Stimulated activated effector memory CD8-positive, alpha-beta T cell treated with anti-CD3 and anti-CD28 coated beads, Interleukin-12 subunit alpha, Interleukin-12 subunit beta, amount 100 ng/mL, for 72 hours (primary cell): Measurements from ENCODE around the gene MICAL3.
A peak's percentile ranks its signal among the peaks of the same experiment; 100 is the strongest.

ENCODE experiments used
- ATAC-seq: fragments of 150-1000 bp; cut with Tn5 transposase; 2 replicates; pipeline ENCODE4 v1.10.0; 2021
- DNase-seq, 2 donors: peaks; one replicate each; pipeline ENCODE4 v3.0.0; 2021 to 2022; ENCODE audit warnings: low spot score in 2 of 2
- H3K27ac Mint-ChIP-seq: one replicate; pipeline ENCODE4 v1.8.0; 2022; ENCODE audit warnings: mild to moderate bottlenecking, mixed read lengths
- H3K36me3 Mint-ChIP-seq: one replicate; pipeline ENCODE4 v1.8.0; 2022; ENCODE audit warnings: mild to moderate bottlenecking, mixed read lengths
- H3K4me1 Mint-ChIP-seq: one replicate; pipeline ENCODE4 v1.8.0; 2022; ENCODE audit warnings: mixed read lengths
- H3K4me3 Mint-ChIP-seq: one replicate; pipeline ENCODE4 v1.8.0; 2022; ENCODE audit warnings: mild to moderate bottlenecking, mixed read lengths
- H3K9me3 Mint-ChIP-seq: one replicate; pipeline ENCODE4 v1.8.0; 2022; ENCODE audit warnings: mixed read lengths

The MICAL3 gene

GRCh38 chr22:17864398-17865182 lies 159.8 kb downstream of the MICAL3 start:
- no peaks in the 10 kb centered on the region for H3K9me3 Mint-ChIP-seq
- H3K4me1 Mint-ChIP-seq, result peaks cover 6% of the 10 kb centered on the region
- peak; percentile 13 for ATAC-seq
- no peak overlapping the region for H3K4me3 Mint-ChIP-seq
- DNase-seq, result no peak
- peak overlapping the region; percentile 29 for H3K27ac Mint-ChIP-seq
- H3K36me3 Mint-ChIP-seq, result peaks cover 54% of the 10 kb centered on the region

DNA sequence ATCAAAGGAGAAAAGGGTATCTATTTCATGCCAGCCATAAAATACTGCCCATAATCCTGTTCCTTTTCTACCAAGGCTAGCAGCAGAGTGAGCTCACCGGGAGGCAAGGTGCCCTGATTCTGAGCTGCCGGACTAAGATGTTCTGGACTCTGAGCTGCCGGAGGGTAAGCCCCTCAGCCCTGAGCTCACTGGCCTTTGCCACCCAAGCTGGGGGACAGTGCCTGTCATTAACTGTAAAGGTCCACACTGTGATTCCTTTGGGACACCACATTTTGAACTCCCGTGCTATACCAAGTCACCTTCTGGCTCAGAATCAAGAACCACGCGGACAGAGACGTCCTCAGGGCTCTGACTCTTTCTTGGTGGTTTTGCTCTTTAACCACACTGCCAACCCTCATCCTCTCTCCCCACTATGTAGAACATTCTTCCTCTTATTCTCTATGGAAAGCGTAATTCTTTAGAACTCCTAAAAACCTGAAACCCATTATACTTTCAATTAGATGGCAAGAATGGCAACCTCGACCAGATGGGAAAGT lies 161.6 kb downstream of the MICAL3 start:
- DNase-seq (no peak), ATAC-seq (no peak)
- H3K9me3 Mint-ChIP-seq, result no peaks in the 10 kb centered on the region
- peaks cover 6% of the 10 kb centered on the region for H3K4me1 Mint-ChIP-seq
- no peak overlapping the region for H3K4me3 Mint-ChIP-seq
- H3K27ac Mint-ChIP-seq, result no peak overlapping the region
- H3K36me3 Mint-ChIP-seq, result peaks cover 46% of the 10 kb centered on the region

GRCh38 chr22:17861909-17862308 lies 162.5 kb downstream of the MICAL3 start:
- H3K36me3 Mint-ChIP-seq, result peaks cover 46% of the 10 kb centered on the region
- ATAC-seq (peak; percentile 39), DNase-seq (no peak)
- H3K4me1 Mint-ChIP-seq, result peaks cover 6% of the 10 kb centered on the region
- no peak overlapping the region for H3K4me3 Mint-ChIP-seq
- no peak overlapping the region for H3K27ac Mint-ChIP-seq
- H3K9me3 Mint-ChIP-seq, result no peaks in the 10 kb centered on the region

DNA sequence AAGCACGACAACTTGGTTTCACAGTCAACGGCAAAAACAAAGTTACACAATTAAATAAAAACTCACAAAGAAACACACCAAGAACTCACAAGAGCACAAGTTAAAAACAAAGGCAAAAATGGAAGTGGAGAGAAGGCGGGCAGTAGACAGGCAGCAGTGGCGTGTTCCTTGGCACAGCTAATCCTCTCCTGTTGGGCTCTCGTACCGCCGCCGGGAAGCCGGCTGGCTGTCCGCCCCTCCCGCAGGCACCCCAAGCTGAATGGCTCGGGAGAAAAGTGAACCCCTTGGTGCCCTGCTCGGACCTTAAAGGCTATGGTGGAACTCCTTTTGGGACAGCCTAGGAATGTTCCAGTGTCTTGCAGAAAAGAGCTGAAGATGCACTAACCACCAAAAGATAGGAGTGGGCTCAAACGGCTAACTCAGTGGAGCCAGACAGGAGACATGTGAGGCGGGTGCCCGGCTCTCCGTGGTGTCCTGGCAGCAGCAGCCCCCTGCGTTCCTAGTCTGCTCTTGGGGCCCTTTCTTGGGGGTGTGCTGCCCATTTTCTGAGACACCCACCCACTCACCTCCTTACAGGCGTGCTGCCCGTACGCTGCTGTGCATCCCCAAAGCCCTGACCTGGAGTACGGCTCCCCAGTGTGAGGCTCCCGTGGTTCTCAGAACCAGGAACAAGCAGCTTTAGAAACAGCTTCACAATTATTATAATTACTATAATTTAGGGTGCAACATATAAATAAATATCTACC lies 164.0 kb downstream of the MICAL3 start:
- Mint-ChIP-seq H3K9me3 (no peaks in the 10 kb centered on the region), H3K36me3 (peaks cover 34% of the 10 kb centered on the region), H3K4me1 (peaks cover 6% of the 10 kb centered on the region), H3K4me3 (no peak overlapping the region), H3K27ac (no peak overlapping the region)
- DNase-seq (no peak), ATAC-seq (no peak)

- no peaks in the 10 kb centered on the region for H3K9me3 Mint-ChIP-seq
- H3K4me1 Mint-ChIP-seq, result peaks cover 4% of the 10 kb centered on the region
- peaks cover 31% of the 10 kb centered on the region for H3K36me3 Mint-ChIP-seq
- DNase-seq, result no peak
- H3K4me3 Mint-ChIP-seq, result no peak overlapping the region
- ATAC-seq, result no peak
- H3K27ac Mint-ChIP-seq, result no peak overlapping the region
These were observed 166.3 kb downstream of the MICAL3 start for GRCh38 chr22:17858033-17858432.

DNA sequence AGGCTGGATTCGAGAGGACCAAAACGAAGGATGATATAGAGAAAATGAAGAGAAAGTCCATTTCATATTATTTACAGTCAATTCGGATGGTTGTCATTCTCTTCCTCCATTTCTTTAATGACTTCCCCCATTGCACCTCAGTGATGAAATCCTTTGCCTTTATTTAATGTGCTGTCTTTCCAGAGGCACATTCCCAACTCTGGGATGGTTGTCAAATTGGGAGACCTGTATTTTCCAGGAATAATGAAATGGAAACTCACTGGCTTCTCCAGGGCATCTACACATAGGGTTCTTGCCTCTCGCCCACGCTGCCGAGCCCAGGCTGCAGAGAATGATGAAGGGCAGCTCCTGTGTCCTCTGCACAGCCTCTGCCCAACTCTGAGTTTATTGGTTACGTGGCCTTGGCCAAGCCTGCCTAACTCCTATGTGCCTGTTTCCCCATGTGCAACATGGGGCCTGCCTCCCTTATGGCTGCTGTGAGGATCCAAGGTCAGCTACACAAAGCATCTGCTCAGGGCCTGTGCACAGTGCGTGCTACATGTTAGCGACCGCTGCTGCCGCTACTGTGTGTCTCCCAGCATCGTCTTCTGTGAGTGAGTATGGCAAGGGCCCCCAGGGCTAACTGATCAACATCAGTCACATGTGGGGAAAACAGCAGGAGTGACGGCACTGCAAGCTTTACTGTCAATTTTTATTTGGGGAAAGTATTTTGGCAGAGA lies 168.6 kb downstream of the MICAL3 start:
- Mint-ChIP-seq H3K4me3 (no peak overlapping the region), H3K4me1 (no peaks in the 10 kb centered on the region), H3K9me3 (no peaks in the 10 kb centered on the region), H3K27ac (peak overlapping the region; percentile 53), H3K36me3 (peaks cover 18% of the 10 kb centered on the region)
- DNase-seq, result no peak
- no peak for ATAC-seq

GRCh38 chr22:17853073-17853472 lies 171.3 kb downstream of the MICAL3 start:
- DNase-seq, result no peak
- no peak overlapping the region for H3K4me3 Mint-ChIP-seq
- H3K27ac Mint-ChIP-seq, result peak overlapping the region; percentile 10
- no peaks in the 10 kb centered on the region for H3K4me1 Mint-ChIP-seq
- no peaks in the 10 kb centered on the region for H3K9me3 Mint-ChIP-seq
- ATAC-seq, result no peak
- H3K36me3 Mint-ChIP-seq, result peaks cover 13% of the 10 kb centered on the region

DNA sequence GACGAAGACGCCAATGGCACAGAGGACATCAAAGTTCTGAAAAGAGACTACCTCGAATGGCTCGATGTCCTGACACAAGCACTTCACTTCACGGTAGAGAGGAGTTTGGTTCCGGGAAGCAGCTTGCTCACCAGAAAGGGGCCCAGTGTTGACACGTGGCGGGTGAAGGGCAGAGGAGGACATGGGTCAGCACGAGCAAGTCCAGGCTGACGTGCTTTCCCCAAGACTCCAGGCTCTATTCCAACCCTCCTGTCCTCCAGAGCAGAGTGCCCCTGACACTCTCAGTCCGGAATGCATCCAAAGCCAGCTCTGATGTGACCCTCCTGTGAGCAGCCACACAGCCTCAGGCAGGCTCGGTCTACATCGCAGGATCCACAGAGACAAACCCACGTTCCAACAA lies 172.6 kb downstream of the MICAL3 start:
- no peak overlapping the region for H3K4me3 Mint-ChIP-seq
- DNase-seq (no peak), ATAC-seq (no peak)
- peaks cover 13% of the 10 kb centered on the region for H3K36me3 Mint-ChIP-seq
- no peaks in the 10 kb centered on the region for H3K9me3 Mint-ChIP-seq
- H3K4me1 Mint-ChIP-seq, result no peaks in the 10 kb centered on the region
- no peak overlapping the region for H3K27ac Mint-ChIP-seq

DNA sequence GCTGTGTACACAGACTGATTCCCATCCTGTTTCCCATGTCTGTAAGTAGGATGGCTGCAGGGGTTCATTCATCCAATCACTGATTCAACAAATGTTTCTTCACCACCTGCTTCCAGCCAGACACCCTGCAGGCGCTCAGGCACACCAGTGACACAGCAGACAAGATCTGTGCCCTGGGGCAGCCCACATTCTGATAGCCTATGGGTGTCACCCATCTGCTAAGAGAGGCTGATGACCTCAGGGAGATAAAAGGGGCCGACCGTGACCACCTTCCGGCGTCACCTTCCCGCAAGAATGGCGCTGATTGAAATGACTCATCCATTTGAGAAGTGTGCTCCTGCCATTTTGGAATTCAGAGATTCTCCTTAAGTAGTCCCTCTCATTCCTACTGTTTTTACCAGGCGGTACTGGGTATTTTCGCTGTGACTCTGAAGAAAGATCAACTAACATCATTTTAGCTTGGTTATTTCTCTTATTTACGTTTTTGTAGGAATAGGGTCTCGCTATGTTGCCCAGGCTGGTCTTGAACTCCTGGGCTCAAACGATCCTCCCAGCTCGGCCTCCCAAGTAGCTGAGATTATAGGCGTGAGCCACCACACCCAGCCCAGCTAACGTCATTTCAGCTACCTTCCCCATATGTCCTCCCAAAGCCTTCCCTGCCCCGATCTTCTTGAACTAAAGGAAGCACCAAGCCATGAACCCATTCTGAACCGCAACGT lies 176.8 kb downstream of the MICAL3 start:
- no peak overlapping the region for H3K27ac Mint-ChIP-seq
- ATAC-seq (no peak), DNase-seq (no peak)
- H3K9me3 Mint-ChIP-seq, result no peaks in the 10 kb centered on the region
- peaks cover 6% of the 10 kb centered on the region for H3K36me3 Mint-ChIP-seq
- no peak overlapping the region for H3K4me3 Mint-ChIP-seq
- peaks cover 3% of the 10 kb centered on the region for H3K4me1 Mint-ChIP-seq

DNA sequence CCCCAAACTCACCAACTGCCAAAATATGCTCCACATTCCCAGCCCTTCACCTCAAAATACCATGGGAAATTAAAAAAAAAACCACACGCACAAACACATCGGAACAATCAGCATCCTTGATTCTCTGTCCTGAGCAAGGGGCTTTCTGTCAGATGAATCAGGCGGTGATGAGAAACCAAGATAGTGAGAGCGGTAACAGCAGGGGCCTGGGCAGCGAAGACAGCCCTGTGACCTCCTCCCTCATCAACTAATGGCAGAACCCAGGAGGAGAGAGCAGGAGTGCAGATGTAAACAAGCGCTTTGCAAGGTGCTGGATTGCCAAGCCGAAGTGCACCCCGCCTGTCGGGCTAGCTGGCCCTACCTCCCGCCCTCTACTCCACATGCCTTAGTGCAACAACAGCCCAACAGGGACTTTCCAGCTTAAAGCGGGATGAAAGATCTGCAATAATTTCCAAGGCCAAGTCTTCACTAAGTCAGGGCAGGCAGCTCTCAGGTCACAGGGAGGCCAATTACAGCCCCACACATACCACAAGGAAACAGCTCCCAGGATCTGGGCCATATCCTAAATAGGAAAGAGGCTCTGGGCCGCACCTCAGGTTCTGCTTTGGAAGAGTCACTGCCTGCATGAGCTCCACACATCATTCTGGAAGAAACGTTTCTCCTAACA lies 177.9 kb downstream of the MICAL3 start:
- ATAC-seq (no peak), DNase-seq (no peak)
- Mint-ChIP-seq H3K27ac (no peak overlapping the region), H3K4me1 (peaks cover 10% of the 10 kb centered on the region), H3K9me3 (no peaks in the 10 kb centered on the region), H3K36me3 (peaks cover 1% of the 10 kb centered on the region), H3K4me3 (no peak overlapping the region)

DNA sequence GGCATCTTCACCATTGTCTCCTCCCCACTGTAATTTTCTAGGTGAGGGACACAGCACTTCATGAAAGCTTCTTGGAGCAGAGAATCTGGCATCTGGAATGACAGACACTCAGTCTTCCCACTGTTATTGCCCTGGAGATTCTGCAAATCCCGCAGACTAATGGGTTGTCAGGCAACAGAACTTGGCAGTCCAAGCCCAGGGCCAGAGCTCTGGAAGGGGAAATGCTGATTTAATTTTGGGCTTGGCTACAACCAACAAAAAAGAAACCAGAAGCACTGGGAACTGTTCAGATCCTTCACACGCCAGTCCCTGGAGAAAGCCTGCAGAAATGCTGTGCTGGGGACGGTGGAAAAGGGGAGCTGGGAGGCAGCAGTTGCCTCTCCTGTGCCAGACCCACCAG lies 178.6 kb downstream of the MICAL3 start:
- no peaks in the 10 kb centered on the region for H3K9me3 Mint-ChIP-seq
- peaks cover 13% of the 10 kb centered on the region for H3K4me1 Mint-ChIP-seq
- no peak for ATAC-seq
- no peak for DNase-seq
- no peak overlapping the region for H3K4me3 Mint-ChIP-seq
- peaks cover 8% of the 10 kb centered on the region for H3K36me3 Mint-ChIP-seq
- peak overlapping the region; percentile 55 for H3K27ac Mint-ChIP-seq

DNA sequence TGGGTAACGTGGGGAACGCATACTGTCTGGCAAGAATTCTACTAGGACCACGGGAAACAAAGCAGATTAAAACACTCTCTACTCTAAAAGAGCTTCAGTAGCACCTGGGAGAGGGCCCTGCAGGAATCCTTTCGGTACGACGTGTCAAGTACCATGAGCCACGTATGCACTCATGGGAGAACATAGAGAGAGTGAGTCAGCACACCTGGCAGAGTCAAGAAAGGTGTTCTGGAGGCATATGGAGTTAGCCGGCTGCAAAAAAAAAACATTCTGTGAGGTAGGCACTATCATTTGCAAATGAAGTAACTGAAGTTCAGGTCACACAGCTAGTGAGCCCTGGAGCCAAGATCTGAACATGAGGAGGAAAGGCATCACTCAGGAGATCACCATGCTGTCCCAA lies 179.0 kb downstream of the MICAL3 start:
- Mint-ChIP-seq H3K36me3 (peaks cover 12% of the 10 kb centered on the region), H3K4me3 (no peak overlapping the region), H3K27ac (peak overlapping the region; percentile 55), H3K9me3 (no peaks in the 10 kb centered on the region), H3K4me1 (peaks cover 13% of the 10 kb centered on the region)
- DNase-seq (no peak), ATAC-seq (no peak)

DNA sequence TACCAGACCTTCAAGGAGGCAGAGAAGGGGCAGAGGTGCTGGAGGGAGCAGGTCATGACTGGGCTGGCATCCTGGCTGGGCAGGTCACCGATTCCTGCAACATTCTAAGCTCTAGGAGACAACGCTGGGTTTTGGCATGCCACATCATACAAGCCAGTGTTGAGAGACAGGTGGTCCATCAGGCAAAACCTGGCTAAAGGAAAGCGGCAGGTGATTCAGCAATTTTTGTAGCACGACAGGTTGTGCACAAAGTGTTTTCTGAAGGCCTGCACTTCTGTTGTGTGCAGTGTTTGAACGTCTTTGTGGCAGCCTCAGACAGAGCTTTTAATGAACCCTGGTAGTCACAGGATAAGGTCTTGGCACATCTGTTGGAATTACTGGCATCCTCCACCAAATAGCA lies 180.2 kb downstream of the MICAL3 start:
- ATAC-seq (no peak), DNase-seq (no peak)
- H3K36me3 Mint-ChIP-seq, result peaks cover 24% of the 10 kb centered on the region
- no peak overlapping the region for H3K4me3 Mint-ChIP-seq
- H3K27ac Mint-ChIP-seq, result no peak overlapping the region
- peaks cover 13% of the 10 kb centered on the region for H3K4me1 Mint-ChIP-seq
- no peaks in the 10 kb centered on the region for H3K9me3 Mint-ChIP-seq

DNA sequence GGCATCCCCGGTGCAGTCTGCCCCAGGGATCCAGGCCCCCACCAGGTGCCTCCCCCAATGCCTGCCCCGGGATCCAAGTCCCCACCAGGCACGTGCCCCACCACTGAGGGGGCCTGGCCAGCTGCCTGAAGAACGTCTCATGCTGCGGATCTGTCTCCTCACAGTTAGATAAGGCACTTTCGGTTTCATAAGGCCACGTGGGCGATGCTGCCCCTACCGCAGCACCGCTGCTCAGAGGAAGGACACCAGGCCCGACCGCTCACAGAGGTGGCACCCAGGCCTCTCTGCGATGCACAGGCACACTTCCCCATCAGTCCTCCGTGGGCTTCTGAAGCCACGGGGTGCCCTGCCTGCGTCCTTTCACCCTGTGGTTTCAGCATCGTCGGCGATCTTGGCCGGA lies 182.0 kb downstream of the MICAL3 start:
- peak overlapping the region; percentile 35 for H3K4me3 Mint-ChIP-seq
- H3K9me3 Mint-ChIP-seq, result no peaks in the 10 kb centered on the region
- H3K4me1 Mint-ChIP-seq, result peaks cover 13% of the 10 kb centered on the region
- peak overlapping the region; percentile 68 for H3K27ac Mint-ChIP-seq
- peak; percentile 85 for ATAC-seq
- DNase-seq, result peak; percentile 9 to 65
- H3K36me3 Mint-ChIP-seq, result peaks cover 37% of the 10 kb centered on the region
